ENCODE measurements around the gene SLC9A8. TPM values are rescaled to one million over a fixed set of nuclear protein-coding genes. Genes with fewer than 3 reads are reported as not detected.
"Not testable (repeated sequence)": the region's sequence is repeated elsewhere in the genome, so short reads cannot be mapped to it uniquely, and the experiment has no call there.

The SLC9A8 gene
- total RNA-seq, 1 donor from 2014 or later: 3.1 TPM

GRCh38 chr20:49859011-49859410, 46.4 kb downstream of the SLC9A8 start:
- H3K4me3 ChIP-seq (ENCODE audit: low read length in 3 of 3): no peak overlapping the region
- no peak overlapping the region for H3K27ac ChIP-seq (ENCODE audit: low read depth, low read length)
- peaks cover 0 to 4% (median 1%) of the 10 kb centered on the region in 3 donors for H3K4me1 ChIP-seq (ENCODE audit: control insufficient read depth in 3 of 3, insufficient read depth in 3 of 3, low read length in 3 of 3)
- H3K9me3 ChIP-seq (ENCODE audit: control insufficient read depth in 3 of 3, low read length in 3 of 3): no peaks in the 10 kb centered on the region
- no peak overlapping the region for H3K9ac ChIP-seq (ENCODE audit: low read depth in 1 of 3, low read length in 3 of 3)
- no peaks in the 10 kb centered on the region for H3K27me3 ChIP-seq (ENCODE audit: control insufficient read depth in 3 of 3, insufficient read depth in 3 of 3, low read length in 3 of 3)
- H3K36me3 ChIP-seq (ENCODE audit: control insufficient read depth in 3 of 3, insufficient read depth in 3 of 3, low read length in 3 of 3): peaks cover 13 to 41% (median 33%) of the 10 kb centered on the region in 3 donors

- Histone ChIP-seq H3K4me1 (ENCODE audit: control insufficient read depth in 3 of 3, insufficient read depth in 3 of 3, low read length in 3 of 3) (peaks cover 0 to 4% (median 0%) of the 10 kb centered on the region in 3 donors), H3K4me3 (ENCODE audit: low read length in 3 of 3) (no peak overlapping the region), H3K9ac (ENCODE audit: low read depth in 1 of 3, low read length in 3 of 3) (no peak overlapping the region), H3K36me3 (ENCODE audit: control insufficient read depth in 3 of 3, insufficient read depth in 3 of 3, low read length in 3 of 3) (peaks cover 11 to 42% (median 32%) of the 10 kb centered on the region in 3 donors), H3K27me3 (ENCODE audit: control insufficient read depth in 3 of 3, insufficient read depth in 3 of 3, low read length in 3 of 3) (no peaks in the 10 kb centered on the region), H3K9me3 (ENCODE audit: control insufficient read depth in 3 of 3, low read length in 3 of 3) (no peaks in the 10 kb centered on the region), H3K27ac (ENCODE audit: low read depth, low read length) (no peak overlapping the region)
Observed at GRCh38 chr20:49859807-49860206, 47.2 kb downstream of the SLC9A8 start.

- not testable (repeated sequence) for H3K9ac ChIP-seq (ENCODE audit: low read depth in 1 of 3, low read length in 3 of 3); H3K9me3 ChIP-seq (ENCODE audit: control insufficient read depth in 3 of 3, low read length in 3 of 3); H3K27me3 ChIP-seq (ENCODE audit: control insufficient read depth in 3 of 3, insufficient read depth in 3 of 3, low read length in 3 of 3); H3K27ac ChIP-seq (ENCODE audit: low read depth, low read length); H3K4me1 ChIP-seq (ENCODE audit: control insufficient read depth in 3 of 3, insufficient read depth in 3 of 3, low read length in 3 of 3); H3K4me3 ChIP-seq (ENCODE audit: low read length in 3 of 3)
- peaks cover 16 to 45% (median 33%) of the 10 kb centered on the region in 3 donors for H3K36me3 ChIP-seq (ENCODE audit: control insufficient read depth in 3 of 3, insufficient read depth in 3 of 3, low read length in 3 of 3)
Observed at GRCh38 chr20:49861232-49861631, 48.6 kb downstream of the SLC9A8 start.

- no peak overlapping the region for H3K9ac ChIP-seq (ENCODE audit: low read depth in 1 of 3, low read length in 3 of 3)
- H3K4me1 ChIP-seq (ENCODE audit: control insufficient read depth in 3 of 3, insufficient read depth in 3 of 3, low read length in 3 of 3): peaks cover 0 to 4% (median 2%) of the 10 kb centered on the region in 3 donors
- no peaks in the 10 kb centered on the region for H3K9me3 ChIP-seq (ENCODE audit: control insufficient read depth in 3 of 3, low read length in 3 of 3)
- H3K4me3 ChIP-seq (ENCODE audit: low read length in 3 of 3): no peak overlapping the region
- peaks cover 16 to 40% (median 34%) of the 10 kb centered on the region in 3 donors for H3K36me3 ChIP-seq (ENCODE audit: control insufficient read depth in 3 of 3, insufficient read depth in 3 of 3, low read length in 3 of 3)
- H3K27ac ChIP-seq (ENCODE audit: low read depth, low read length): no peak overlapping the region
- H3K27me3 ChIP-seq (ENCODE audit: control insufficient read depth in 3 of 3, insufficient read depth in 3 of 3, low read length in 3 of 3): no peaks in the 10 kb centered on the region
Observed at GRCh38 chr20:49862607-49863200, 50.1 kb downstream of the SLC9A8 start.

- H3K27ac ChIP-seq (ENCODE audit: low read depth, low read length): no peak overlapping the region
- H3K9me3 ChIP-seq (ENCODE audit: control insufficient read depth in 3 of 3, low read length in 3 of 3): no peaks in the 10 kb centered on the region
- H3K36me3 ChIP-seq (ENCODE audit: control insufficient read depth in 3 of 3, insufficient read depth in 3 of 3, low read length in 3 of 3): peaks cover 25 to 49% (median 44%) of the 10 kb centered on the region in 3 donors
- no peak overlapping the region for H3K4me3 ChIP-seq (ENCODE audit: low read length in 3 of 3)
- peaks cover 0 to 4% (median 2%) of the 10 kb centered on the region in 3 donors for H3K4me1 ChIP-seq (ENCODE audit: control insufficient read depth in 3 of 3, insufficient read depth in 3 of 3, low read length in 3 of 3)
- H3K27me3 ChIP-seq (ENCODE audit: control insufficient read depth in 3 of 3, insufficient read depth in 3 of 3, low read length in 3 of 3): no peaks in the 10 kb centered on the region
- H3K9ac ChIP-seq (ENCODE audit: low read depth in 1 of 3, low read length in 3 of 3): no peak overlapping the region
Observed at GRCh38 chr20:49863666-49864065, 51.0 kb downstream of the SLC9A8 start.

- H3K27me3 ChIP-seq (ENCODE audit: control insufficient read depth in 3 of 3, insufficient read depth in 3 of 3, low read length in 3 of 3): no peaks in the 10 kb centered on the region
- H3K9ac ChIP-seq (ENCODE audit: low read depth in 1 of 3, low read length in 3 of 3): no peak overlapping the region
- H3K27ac ChIP-seq (ENCODE audit: low read depth, low read length): no peak overlapping the region
- H3K4me1 ChIP-seq (ENCODE audit: control insufficient read depth in 3 of 3, insufficient read depth in 3 of 3, low read length in 3 of 3): peaks cover 0 to 2% (median 0%) of the 10 kb centered on the region in 3 donors
- H3K36me3 ChIP-seq (ENCODE audit: control insufficient read depth in 3 of 3, insufficient read depth in 3 of 3, low read length in 3 of 3): peaks cover 29 to 52% (median 47%) of the 10 kb centered on the region in 3 donors
- no peaks in the 10 kb centered on the region for H3K9me3 ChIP-seq (ENCODE audit: control insufficient read depth in 3 of 3, low read length in 3 of 3)
- no peak overlapping the region for H3K4me3 ChIP-seq (ENCODE audit: low read length in 3 of 3)
Observed at GRCh38 chr20:49865559-49865958, 52.9 kb downstream of the SLC9A8 start.

- no peak overlapping the region for H3K4me3 ChIP-seq (ENCODE audit: low read length in 3 of 3)
- H3K27ac ChIP-seq (ENCODE audit: low read depth, low read length): no peak overlapping the region
- no peaks in the 10 kb centered on the region for H3K9me3 ChIP-seq (ENCODE audit: control insufficient read depth in 3 of 3, low read length in 3 of 3)
- peaks cover 26 to 53% (median 43%) of the 10 kb centered on the region in 3 donors for H3K36me3 ChIP-seq (ENCODE audit: control insufficient read depth in 3 of 3, insufficient read depth in 3 of 3, low read length in 3 of 3)
- H3K27me3 ChIP-seq (ENCODE audit: control insufficient read depth in 3 of 3, insufficient read depth in 3 of 3, low read length in 3 of 3): no peaks in the 10 kb centered on the region
- H3K9ac ChIP-seq (ENCODE audit: low read depth in 1 of 3, low read length in 3 of 3): no peak overlapping the region
- H3K4me1 ChIP-seq (ENCODE audit: control insufficient read depth in 3 of 3, insufficient read depth in 3 of 3, low read length in 3 of 3): peaks cover 0 to 2% (median 0%) of the 10 kb centered on the region in 3 donors
Observed at GRCh38 chr20:49866051-49866450, 53.4 kb downstream of the SLC9A8 start.

GRCh38 chr20:49867453-49868215, 55.0 kb downstream of the SLC9A8 start:
- peaks cover 26 to 50% (median 38%) of the 10 kb centered on the region in 3 donors for H3K36me3 ChIP-seq (ENCODE audit: control insufficient read depth in 3 of 3, insufficient read depth in 3 of 3, low read length in 3 of 3)
- H3K4me3 ChIP-seq (ENCODE audit: low read length in 3 of 3): no peak overlapping the region
- no peaks in the 10 kb centered on the region for H3K9me3 ChIP-seq (ENCODE audit: control insufficient read depth in 3 of 3, low read length in 3 of 3)
- H3K27me3 ChIP-seq (ENCODE audit: control insufficient read depth in 3 of 3, insufficient read depth in 3 of 3, low read length in 3 of 3): no peaks in the 10 kb centered on the region
- H3K27ac ChIP-seq (ENCODE audit: low read depth, low read length): no peak overlapping the region
- H3K9ac ChIP-seq (ENCODE audit: low read depth in 1 of 3, low read length in 3 of 3): no peak overlapping the region
- peaks cover 0 to 11% (median 7%) of the 10 kb centered on the region in 3 donors for H3K4me1 ChIP-seq (ENCODE audit: control insufficient read depth in 3 of 3, insufficient read depth in 3 of 3, low read length in 3 of 3)

GRCh38 chr20:49868538-49868937, 55.9 kb downstream of the SLC9A8 start:
- Histone ChIP-seq H3K27ac (ENCODE audit: low read depth, low read length) (no peak overlapping the region), H3K9me3 (ENCODE audit: control insufficient read depth in 3 of 3, low read length in 3 of 3) (no peaks in the 10 kb centered on the region), H3K27me3 (ENCODE audit: control insufficient read depth in 3 of 3, insufficient read depth in 3 of 3, low read length in 3 of 3) (no peaks in the 10 kb centered on the region), H3K9ac (ENCODE audit: low read depth in 1 of 3, low read length in 3 of 3) (no peak overlapping the region), H3K36me3 (ENCODE audit: control insufficient read depth in 3 of 3, insufficient read depth in 3 of 3, low read length in 3 of 3) (peaks cover 26 to 50% (median 36%) of the 10 kb centered on the region in 3 donors), H3K4me1 (ENCODE audit: control insufficient read depth in 3 of 3, insufficient read depth in 3 of 3, low read length in 3 of 3) (peaks cover 0 to 11% (median 7%) of the 10 kb centered on the region in 3 donors), H3K4me3 (ENCODE audit: low read length in 3 of 3) (no peak overlapping the region)

GRCh38 chr20:49868964-49869363, 56.3 kb downstream of the SLC9A8 start:
- no peaks in the 10 kb centered on the region for H3K27me3 ChIP-seq (ENCODE audit: control insufficient read depth in 3 of 3, insufficient read depth in 3 of 3, low read length in 3 of 3)
- peaks cover 0 to 11% (median 7%) of the 10 kb centered on the region in 3 donors for H3K4me1 ChIP-seq (ENCODE audit: control insufficient read depth in 3 of 3, insufficient read depth in 3 of 3, low read length in 3 of 3)
- H3K9ac ChIP-seq (ENCODE audit: low read depth in 1 of 3, low read length in 3 of 3): peak overlapping the region in 1 of 3 donors; percentile 5
- no peaks in the 10 kb centered on the region for H3K9me3 ChIP-seq (ENCODE audit: control insufficient read depth in 3 of 3, low read length in 3 of 3)
- H3K36me3 ChIP-seq (ENCODE audit: control insufficient read depth in 3 of 3, insufficient read depth in 3 of 3, low read length in 3 of 3): peaks cover 26 to 49% (median 33%) of the 10 kb centered on the region in 3 donors
- no peak overlapping the region for H3K4me3 ChIP-seq (ENCODE audit: low read length in 3 of 3)
- no peak overlapping the region for H3K27ac ChIP-seq (ENCODE audit: low read depth, low read length)
